ENCODE results near the gene PPIL4.

PPIL4 gene

DNA sequence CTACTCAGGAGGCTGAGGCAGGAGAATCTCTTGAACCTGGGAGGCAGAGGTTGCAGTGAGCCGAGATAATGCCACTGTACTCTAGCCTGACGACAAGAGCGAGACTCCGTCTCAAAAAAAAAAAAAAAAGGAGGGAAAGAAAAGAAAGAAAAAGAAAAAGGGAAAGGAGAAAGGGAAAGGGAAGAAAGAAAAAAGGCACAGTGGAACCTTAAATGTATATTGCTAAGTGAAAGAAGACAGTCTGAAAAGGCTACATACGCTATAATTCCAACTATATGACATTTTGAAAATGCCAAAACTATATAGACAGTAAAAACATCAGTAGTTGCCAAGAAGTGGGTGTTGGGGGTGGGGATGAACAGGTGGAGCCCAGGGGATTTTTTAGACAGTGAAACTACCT lies 16.2 kb downstream of the PPIL4 start:
- TF ChIP-seq, protein P1, sequence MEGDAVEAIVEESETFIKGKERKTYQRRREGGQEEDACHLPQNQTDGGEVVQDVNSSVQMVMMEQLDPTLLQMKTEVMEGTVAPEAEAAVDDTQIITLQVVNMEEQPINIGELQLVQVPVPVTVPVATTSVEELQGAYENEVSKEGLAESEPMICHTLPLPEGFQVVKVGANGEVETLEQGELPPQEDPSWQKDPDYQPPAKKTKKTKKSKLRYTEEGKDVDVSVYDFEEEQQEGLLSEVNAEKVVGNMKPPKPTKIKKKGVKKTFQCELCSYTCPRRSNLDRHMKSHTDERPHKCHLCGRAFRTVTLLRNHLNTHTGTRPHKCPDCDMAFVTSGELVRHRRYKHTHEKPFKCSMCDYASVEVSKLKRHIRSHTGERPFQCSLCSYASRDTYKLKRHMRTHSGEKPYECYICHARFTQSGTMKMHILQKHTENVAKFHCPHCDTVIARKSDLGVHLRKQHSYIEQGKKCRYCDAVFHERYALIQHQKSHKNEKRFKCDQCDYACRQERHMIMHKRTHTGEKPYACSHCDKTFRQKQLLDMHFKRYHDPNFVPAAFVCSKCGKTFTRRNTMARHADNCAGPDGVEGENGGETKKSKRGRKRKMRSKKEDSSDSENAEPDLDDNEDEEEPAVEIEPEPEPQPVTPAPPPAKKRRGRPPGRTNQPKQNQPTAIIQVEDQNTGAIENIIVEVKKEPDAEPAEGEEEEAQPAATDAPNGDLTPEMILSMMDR (conservative IDR thresholded peaks at IDR 0.05; ENCODE audit: low read depth, low read length) = no peak
- no peak for DNase-seq (ENCODE audit: low read depth)
- H3K4me3 ChIP-seq (ENCODE audit: low read length) = no peak overlapping the region

DNA sequence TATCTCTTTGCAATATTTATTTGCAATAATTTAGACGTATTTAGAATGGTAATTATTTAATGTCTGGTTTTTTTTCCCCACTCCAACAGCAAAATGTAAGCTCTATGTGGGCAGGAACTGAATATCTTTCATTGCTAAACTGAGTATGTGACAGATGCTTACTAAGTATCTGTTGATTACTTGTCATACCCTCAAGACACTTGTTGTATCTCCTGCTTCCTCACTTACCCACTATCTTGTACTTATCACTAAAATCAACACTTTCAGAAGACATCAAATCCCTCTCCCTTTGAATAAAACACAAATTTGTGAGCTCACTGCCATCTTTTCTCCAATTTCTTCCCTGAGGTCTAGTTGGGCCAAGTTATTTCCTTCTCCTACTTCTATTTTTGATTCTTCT lies 30.3 kb downstream of the PPIL4 start:
- H3K4me3 ChIP-seq (ENCODE audit: low read length) = no peak overlapping the region
- DNase-seq (ENCODE audit: low read depth) = no peak

GRCh38 chr6:149513915-149514314 lies 31.9 kb downstream of the PPIL4 start:
- TF ChIP-seq, protein P1 (conservative IDR thresholded peaks at IDR 0.05; ENCODE audit: low read depth, low read length) = no peak
- no peak overlapping the region for H3K4me3 ChIP-seq (ENCODE audit: low read length)
- no peak for DNase-seq (ENCODE audit: low read depth)

More for the DNA sequence above, 30.3 kb downstream of the PPIL4 start:
- TF ChIP-seq, protein P1 (conservative IDR thresholded peaks at IDR 0.05; ENCODE audit: low read depth, low read length) = no peak

GRCh38 chr6:149510793-149511512 lies 34.9 kb downstream of the PPIL4 start:
- TF ChIP-seq, protein P1 (conservative IDR thresholded peaks at IDR 0.05; ENCODE audit: low read depth, low read length) = no peak
- no peak overlapping the region for H3K4me3 ChIP-seq (ENCODE audit: low read length)
- no peak for DNase-seq (ENCODE audit: low read depth)

DNA sequence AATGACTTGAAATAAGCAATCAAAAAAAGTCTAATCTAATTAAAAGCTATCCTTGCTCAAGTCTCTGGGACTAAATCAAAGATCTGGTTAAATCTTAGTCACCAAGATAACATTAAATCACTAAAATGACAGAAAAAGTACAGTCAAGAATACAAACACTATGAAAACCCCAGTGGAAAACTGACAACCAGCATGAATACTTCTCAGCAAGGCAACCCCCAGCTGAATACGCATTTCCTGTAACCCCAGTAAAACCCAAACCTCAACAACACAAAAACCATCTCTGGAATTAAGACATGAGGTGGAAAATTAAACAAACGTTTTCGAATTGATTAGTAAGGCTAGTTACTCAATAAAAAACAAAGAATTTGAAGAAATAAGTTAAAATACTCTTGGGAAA lies 37.4 kb downstream of the PPIL4 start:
- no peak for DNase-seq (ENCODE audit: low read depth)
- TF ChIP-seq, protein P1 (conservative IDR thresholded peaks at IDR 0.05; ENCODE audit: low read depth, low read length) = no peak
- no peak overlapping the region for H3K4me3 ChIP-seq (ENCODE audit: low read length)

- TF ChIP-seq, protein P1 (conservative IDR thresholded peaks at IDR 0.05; ENCODE audit: low read depth, low read length) = no peak
- no peak for DNase-seq (ENCODE audit: low read depth)
- H3K4me3 ChIP-seq (ENCODE audit: low read length) = no peak overlapping the region
Measured at GRCh38 chr6:149503872-149504271, 42.0 kb downstream of the PPIL4 start.

- TF ChIP-seq, protein P1 (conservative IDR thresholded peaks at IDR 0.05; ENCODE audit: low read depth, low read length) = no peak
- no peak for DNase-seq (ENCODE audit: low read depth)
Measured at GRCh38 chr6:149503276-149503675, 42.6 kb downstream of the PPIL4 start.

More at GRCh38 chr6:149503276-149503675, 42.6 kb downstream of the PPIL4 start:
- no peak overlapping the region for H3K4me3 ChIP-seq (ENCODE audit: low read length)
